ENCODE results near the gene SERPINE1.
A peak's percentile ranks its signal among the peaks of the same experiment; 100 is the strongest.

Gene SERPINE1

GRCh38 chr7:101167645-101168411 is 40.9 kb downstream of the SERPINE1 start:
- TF ChIP-seq SIN3A (IDR thresholded peaks at IDR 0.05; ENCODE audit: borderline replicate concordance, insufficient read depth, low read length) (0 out of 2 replicates have a peak, but pooled peaks have one; percentile 4), FOXP2 (optimal IDR thresholded peaks at IDR 0.05; ENCODE audit: borderline replicate concordance, extremely low read depth, extremely low read length, insufficient read depth) (no peak)

DNA sequence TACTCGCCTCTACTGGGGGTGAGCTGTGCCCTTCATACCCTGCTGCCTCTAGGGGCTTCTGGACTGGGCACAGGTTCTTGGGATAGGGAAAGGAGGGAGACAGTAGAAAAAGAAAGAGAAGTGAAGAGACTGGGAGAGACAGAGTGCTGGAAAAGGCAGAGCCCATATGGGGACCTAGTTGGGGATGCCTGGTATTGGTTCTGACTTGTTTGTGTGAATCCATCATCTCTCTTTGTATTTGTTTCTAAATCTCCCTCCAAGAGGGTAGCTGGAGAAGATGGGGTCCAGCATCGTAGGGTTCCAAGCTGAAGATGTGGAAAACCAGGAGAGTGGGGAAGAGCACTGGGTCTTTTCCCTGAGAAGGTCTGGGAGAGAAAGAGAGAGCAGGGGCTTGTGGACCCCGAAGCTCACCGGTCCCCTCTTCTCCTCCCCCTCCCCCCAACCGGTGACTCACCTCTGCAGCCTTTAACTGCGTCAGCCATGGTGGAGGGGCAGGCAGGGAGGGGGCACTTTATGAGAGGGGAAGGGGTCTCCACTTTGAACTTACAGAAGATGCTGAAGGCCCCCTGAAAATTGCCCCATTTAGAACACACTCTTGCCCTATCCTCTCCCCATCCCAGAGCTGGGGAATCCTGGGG is 41.6 kb downstream of the SERPINE1 start:
- no peak for TF ChIP-seq FOXP2 (optimal IDR thresholded peaks at IDR 0.05; ENCODE audit: borderline replicate concordance, extremely low read depth, extremely low read length, insufficient read depth)
- TF ChIP-seq REST (IDR thresholded peaks at IDR 0.05; ENCODE audit: insufficient read depth in 1 of 2, low read depth in 2 of 2, low read length in 2 of 2): no peak
- TF ChIP-seq TAF1 (IDR thresholded peaks at IDR 0.05; ENCODE audit: borderline replicate concordance, insufficient read depth, low read length): no peak
- TF ChIP-seq POLR2AphosphoS5 (IDR thresholded peaks at IDR 0.05; ENCODE audit: low read depth, low read length): no peak
- TF ChIP-seq SIN3A (IDR thresholded peaks at IDR 0.05; ENCODE audit: borderline replicate concordance, insufficient read depth, low read length): no peak

GRCh38 chr7:101169110-101169837 is 42.4 kb downstream of the SERPINE1 start:
- TF ChIP-seq FOXP2 (optimal IDR thresholded peaks at IDR 0.05; ENCODE audit: borderline replicate concordance, extremely low read depth, extremely low read length, insufficient read depth): no peak
- no peak for TF ChIP-seq REST (IDR thresholded peaks at IDR 0.05; ENCODE audit: insufficient read depth in 1 of 2, low read depth in 2 of 2, low read length in 2 of 2)
- TF ChIP-seq POLR2AphosphoS5 (IDR thresholded peaks at IDR 0.05; ENCODE audit: low read depth, low read length): peak; percentile 14; the same call in 1 of the 2 replicates
- no peak for TF ChIP-seq SIN3A (IDR thresholded peaks at IDR 0.05; ENCODE audit: borderline replicate concordance, insufficient read depth, low read length)

DNA sequence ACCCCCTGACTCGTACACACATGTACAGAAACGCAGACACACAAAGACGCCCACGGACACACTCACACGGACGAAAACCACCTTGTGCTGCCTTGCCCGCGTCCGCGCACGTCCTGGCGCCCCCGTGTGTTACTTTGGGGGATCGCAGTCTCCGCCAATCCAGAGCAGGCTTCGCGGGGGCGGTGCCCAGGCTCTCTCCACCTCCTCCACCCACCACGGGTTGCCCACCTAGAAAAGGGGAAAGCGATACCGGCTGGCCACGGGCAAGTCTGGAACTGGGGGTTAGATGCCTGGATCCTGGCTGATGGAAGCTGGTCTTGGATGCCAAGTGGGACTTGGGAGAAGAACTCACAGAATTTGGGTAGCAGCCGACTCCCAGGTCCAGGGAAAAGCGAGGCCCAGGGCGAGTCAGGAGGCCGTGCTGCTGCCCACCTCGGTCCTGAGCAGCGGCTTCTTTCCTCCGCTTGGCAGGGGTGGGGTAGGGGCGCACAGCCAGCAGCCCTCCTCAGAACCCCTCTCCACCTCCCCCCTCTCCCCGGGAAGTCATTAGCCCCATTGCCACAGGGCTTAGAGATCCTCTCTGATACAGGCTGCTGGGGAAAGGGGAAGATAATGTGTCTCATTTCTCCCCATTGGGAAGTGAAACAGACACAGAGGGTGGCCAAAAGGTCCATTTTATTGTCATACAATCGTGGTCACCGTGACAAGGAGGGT is 43.1 kb downstream of the SERPINE1 start:
- TF ChIP-seq TAF1 (IDR thresholded peaks at IDR 0.05; ENCODE audit: borderline replicate concordance, insufficient read depth, low read length) (0 out of 2 replicates have a peak, but pooled peaks have one; percentile 58), REST (IDR thresholded peaks at IDR 0.05; ENCODE audit: insufficient read depth in 1 of 2, low read depth in 2 of 2, low read length in 2 of 2) (no peak), FOXP2 (optimal IDR thresholded peaks at IDR 0.05; ENCODE audit: borderline replicate concordance, extremely low read depth, extremely low read length, insufficient read depth) (no peak), SIN3A (IDR thresholded peaks at IDR 0.05; ENCODE audit: borderline replicate concordance, insufficient read depth, low read length) (peak; percentile 49; the same call in 1 of the 2 replicates), POLR2AphosphoS5 (IDR thresholded peaks at IDR 0.05; ENCODE audit: low read depth, low read length) (peak; percentile 58; the same call in 1 of the 2 replicates)
